ENCODE data around the gene PRSS35. TPM values are rescaled to one million over a fixed set of nuclear protein-coding genes. Genes with fewer than 3 reads are reported as not detected.
"Not testable (repeated sequence)": the region's sequence is repeated elsewhere in the genome, so short reads cannot be mapped to it uniquely, and the experiment has no call there.

Gene PRSS35
- total and polyA plus RNA-seq, 12 donors = 0.27 to 18.7 (median 4.0) TPM

DNA sequence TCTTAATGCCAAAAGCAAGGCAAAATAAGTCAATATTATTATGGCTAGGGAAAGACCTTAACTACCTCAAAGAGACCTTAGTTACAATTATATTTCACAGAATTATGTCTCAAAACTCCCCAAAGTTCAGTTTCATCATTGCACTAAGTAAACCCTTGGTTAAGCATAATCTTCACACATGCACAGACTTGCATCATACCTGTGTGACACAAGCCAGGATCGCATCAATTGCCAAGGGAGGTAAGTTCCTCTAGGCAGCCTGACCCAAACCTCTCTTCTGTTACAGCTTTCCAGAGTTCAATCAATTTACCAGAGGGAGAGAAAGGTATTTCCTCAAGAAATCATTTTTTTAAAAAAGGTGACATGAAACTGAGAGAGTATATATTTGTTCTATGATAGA, 31.9 kb upstream of the PRSS35 start:
- no peak overlapping the region for H3K4me3 ChIP-seq
- H3K27ac ChIP-seq = no peak overlapping the region
- no peak for TF ChIP-seq POLR2A (IDR thresholded peaks at IDR 0.05)
- TF ChIP-seq, protein P1, sequence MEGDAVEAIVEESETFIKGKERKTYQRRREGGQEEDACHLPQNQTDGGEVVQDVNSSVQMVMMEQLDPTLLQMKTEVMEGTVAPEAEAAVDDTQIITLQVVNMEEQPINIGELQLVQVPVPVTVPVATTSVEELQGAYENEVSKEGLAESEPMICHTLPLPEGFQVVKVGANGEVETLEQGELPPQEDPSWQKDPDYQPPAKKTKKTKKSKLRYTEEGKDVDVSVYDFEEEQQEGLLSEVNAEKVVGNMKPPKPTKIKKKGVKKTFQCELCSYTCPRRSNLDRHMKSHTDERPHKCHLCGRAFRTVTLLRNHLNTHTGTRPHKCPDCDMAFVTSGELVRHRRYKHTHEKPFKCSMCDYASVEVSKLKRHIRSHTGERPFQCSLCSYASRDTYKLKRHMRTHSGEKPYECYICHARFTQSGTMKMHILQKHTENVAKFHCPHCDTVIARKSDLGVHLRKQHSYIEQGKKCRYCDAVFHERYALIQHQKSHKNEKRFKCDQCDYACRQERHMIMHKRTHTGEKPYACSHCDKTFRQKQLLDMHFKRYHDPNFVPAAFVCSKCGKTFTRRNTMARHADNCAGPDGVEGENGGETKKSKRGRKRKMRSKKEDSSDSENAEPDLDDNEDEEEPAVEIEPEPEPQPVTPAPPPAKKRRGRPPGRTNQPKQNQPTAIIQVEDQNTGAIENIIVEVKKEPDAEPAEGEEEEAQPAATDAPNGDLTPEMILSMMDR (IDR thresholded peaks at IDR 0.05) = no peak
- no peaks in the 10 kb centered on the region for H3K4me1 ChIP-seq (replicated peaks in 1 of 2)
- intact Hi-C loops (cut with DNase I) = no loop called here
- 88 to 95% (median 92%) methylated on average over 1 of the region's 1 CpG for WGBS, 4 donors
- no peaks in the 10 kb centered on the region for H3K9me3 ChIP-seq (replicated peaks in 1 of 3)
- no peaks in the 10 kb centered on the region for H3K36me3 ChIP-seq (replicated peaks in 1 of 2)
- no peak for DNase-seq
- H3K27me3 ChIP-seq = no peaks in the 10 kb centered on the region

DNA sequence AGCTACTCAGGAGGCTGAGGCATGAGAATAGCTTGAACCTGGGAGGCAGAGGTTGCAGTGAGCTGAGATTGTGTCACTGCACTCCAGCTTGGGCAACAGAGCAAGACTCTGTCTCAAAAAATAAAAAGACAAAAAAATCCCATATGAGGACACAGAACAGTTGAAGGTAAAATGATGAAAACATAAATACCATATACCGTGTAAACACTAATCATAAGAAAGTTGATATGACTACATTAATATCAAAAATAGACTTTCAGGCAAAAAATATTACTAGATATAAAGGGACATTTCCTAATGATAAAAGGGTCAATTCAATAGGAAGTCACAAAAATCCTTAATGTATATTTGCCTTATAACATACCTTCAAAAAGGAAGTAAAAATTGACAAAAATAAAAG, 30.4 kb upstream of the PRSS35 start:
- H3K9me3 ChIP-seq (replicated peaks in 1 of 3); DNase-seq; H3K4me1 ChIP-seq (replicated peaks in 1 of 2); H3K27me3 ChIP-seq; H3K4me3 ChIP-seq; H3K27ac ChIP-seq; intact Hi-C loops (cut with DNase I); H3K36me3 ChIP-seq (replicated peaks in 1 of 2): not testable (repeated sequence)
- 87 to 100% (median 97%) methylated on average over 1 of the region's 1 CpG for WGBS, 4 donors

DNA sequence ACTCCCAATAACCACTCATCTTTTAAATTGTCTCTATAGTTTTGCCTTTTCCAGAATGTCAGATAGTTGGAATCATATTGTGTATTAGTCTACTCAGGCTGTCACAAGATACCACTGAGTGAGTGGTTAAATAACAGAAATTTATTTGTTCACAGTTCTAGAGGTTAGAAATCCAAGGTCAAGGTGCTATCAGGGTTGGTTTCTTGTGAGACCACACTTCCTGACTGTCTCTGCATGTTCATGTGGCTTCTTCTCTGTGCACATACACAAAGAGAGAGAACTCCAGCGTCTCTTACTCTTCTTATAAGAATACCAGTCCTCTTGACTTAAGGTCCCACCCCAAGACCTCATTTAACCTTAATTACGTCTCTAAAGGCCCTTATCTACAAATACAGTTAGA, 23.9 kb upstream of the PRSS35 start:
- H3K9me3 ChIP-seq (replicated peaks in 1 of 3) = no peaks in the 10 kb centered on the region
- 63 to 72% (median 68%) methylated on average over 2 of the region's 2 CpGs for WGBS, 4 donors

DNA sequence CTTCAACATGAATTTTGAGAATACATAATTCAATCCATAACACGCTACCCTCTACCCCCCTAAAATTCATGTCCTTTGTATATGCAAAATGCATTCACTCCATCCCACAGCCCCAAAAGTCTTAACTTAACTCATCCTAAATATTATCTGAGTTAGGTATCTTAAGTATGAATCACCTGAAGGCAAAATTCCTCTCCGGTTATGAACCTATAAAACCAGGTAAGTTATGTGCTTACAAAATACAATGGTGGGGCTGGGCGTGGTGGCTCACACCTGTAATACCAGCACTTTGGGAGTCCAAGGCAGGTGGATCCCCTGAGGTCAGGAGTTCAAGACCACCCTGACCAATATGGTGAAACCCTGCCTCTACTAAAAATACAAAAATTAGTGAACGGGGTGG, 23.5 kb upstream of the PRSS35 start:
- Histone ChIP-seq H3K27ac (no peak overlapping the region), H3K9me3 (replicated peaks in 1 of 3) (no peaks in the 10 kb centered on the region), H3K4me3 (no peak overlapping the region), H3K27me3 (no peaks in the 10 kb centered on the region), H3K4me1 (replicated peaks in 1 of 2) (no peaks in the 10 kb centered on the region), H3K36me3 (replicated peaks in 1 of 2) (no peaks in the 10 kb centered on the region)
- TF ChIP-seq, protein P1 (IDR thresholded peaks at IDR 0.05) = no peak
- no peak for TF ChIP-seq POLR2A (IDR thresholded peaks at IDR 0.05)
- DNase-seq = no peak
- 81 to 95% (median 86%) methylated on average over 4 of the region's 4 CpGs for WGBS, 4 donors
- intact Hi-C loops (cut with DNase I) = no loop called here

More for the DNA sequence above, 23.9 kb upstream of the PRSS35 start:
- H3K27me3 ChIP-seq = no peaks in the 10 kb centered on the region
- intact Hi-C loops (cut with DNase I) = no loop called here
- DNase-seq = no peak
- no peak overlapping the region for H3K4me3 ChIP-seq
- H3K36me3 ChIP-seq (replicated peaks in 1 of 2) = no peaks in the 10 kb centered on the region
- no peak overlapping the region for H3K27ac ChIP-seq
- no peak for TF ChIP-seq POLR2A (IDR thresholded peaks at IDR 0.05)
- TF ChIP-seq, protein P1 (IDR thresholded peaks at IDR 0.05) = no peak
- no peaks in the 10 kb centered on the region for H3K4me1 ChIP-seq (replicated peaks in 1 of 2)

DNA sequence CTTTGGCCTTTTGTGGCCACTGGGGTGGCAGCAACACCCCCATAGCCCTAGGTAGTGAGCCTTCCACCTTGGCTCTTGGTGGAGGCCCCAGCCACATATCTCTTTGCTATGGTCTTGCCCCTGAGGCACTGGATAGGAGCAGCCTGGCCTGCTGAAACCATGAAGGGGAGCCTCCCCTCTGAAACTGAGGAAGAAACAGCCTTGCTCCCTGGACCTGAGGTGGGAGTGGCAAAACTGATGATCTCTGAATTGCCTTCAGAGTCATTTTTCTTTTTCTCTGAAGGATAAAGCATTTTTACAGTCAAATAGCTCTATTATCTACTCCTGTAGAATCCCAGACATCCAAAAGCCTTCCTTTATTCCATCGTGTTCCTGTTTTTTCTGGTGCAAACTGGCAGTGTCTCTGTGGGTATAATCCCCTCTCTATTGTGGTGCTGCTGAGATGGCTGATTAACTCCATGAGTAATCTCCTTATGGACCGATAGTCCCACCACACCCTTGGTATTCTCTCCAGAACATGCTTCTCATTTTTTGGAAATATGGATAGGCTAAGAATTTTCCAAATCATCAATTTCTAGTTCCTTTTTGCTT, 22.0 kb upstream of the PRSS35 start:
- TF ChIP-seq POLR2A (IDR thresholded peaks at IDR 0.05) = no peak
- H3K27ac ChIP-seq = no peak overlapping the region
- H3K9me3 ChIP-seq (replicated peaks in 1 of 3) = no peaks in the 10 kb centered on the region
- no peaks in the 10 kb centered on the region for H3K4me1 ChIP-seq (replicated peaks in 1 of 2)
- no peak overlapping the region for H3K4me3 ChIP-seq
- 75 to 91% (median 87%) methylated on average over 2 of the region's 2 CpGs for WGBS, 4 donors
- no peak for DNase-seq
- intact Hi-C loops (cut with DNase I) = no loop called here
- H3K27me3 ChIP-seq = no peaks in the 10 kb centered on the region
- H3K36me3 ChIP-seq (replicated peaks in 1 of 2) = no peaks in the 10 kb centered on the region
